CD14-positive monocyte (primary cell): ENCODE measurements around the gene RHOT2. TPM values are rescaled to one million over a fixed set of nuclear protein-coding genes. Genes with fewer than 3 reads are reported as not detected.

Experiments
- DNase-seq, 3 donors: peaks; one replicate each; pipeline ENCODE4 v3.0.0-alpha.2; 2011 to 2022
- H2AFZ ChIP-seq: 2 replicates; pipeline ENCODE4 v1.6.0; 2012; ENCODE audit warnings: mild to moderate bottlenecking, low read depth, low read length, inconsistent platforms; ENCODE audit not compliant: insufficient read depth, poor library complexity, severe bottlenecking
- H3K27ac ChIP-seq, 2 donors: 1 replicate in 1 of 2; 2 replicates in 1 of 2; pipeline ENCODE4 v1.5.1; 2012 to 2013; ENCODE audit warnings: low read length in 2 of 2, control low read depth in 1 of 2, inconsistent platforms in 1 of 2, low read depth in 1 of 2, mild to moderate bottlenecking in 1 of 2
- H3K27me3 ChIP-seq, 2 donors: one replicate each; pipeline versions ENCODE4 v1.6.0 to v1.6.1; 2011 to 2013; ENCODE audit warnings: low read length in 2 of 2; ENCODE audit not compliant: control insufficient read depth in 2 of 2, insufficient read depth in 2 of 2
- H3K36me3 ChIP-seq, 2 donors: replicated peaks in 1 of 2; 1 replicate in 1 of 2; 2 replicates in 1 of 2; pipeline versions ENCODE4 v1.5.1 to v1.6.1; 2012 to 2013; ENCODE audit warnings: low read length in 2 of 2, control low read depth in 1 of 2, inconsistent platforms in 1 of 2, mild to moderate bottlenecking in 1 of 2; ENCODE audit not compliant: insufficient read depth in 2 of 2, control insufficient read depth in 1 of 2
- H3K4me1 ChIP-seq, 2 donors: 1 replicate in 1 of 2; 2 replicates in 1 of 2; pipeline versions ENCODE4 v1.5.1 to v1.6.1; 2012 to 2013; ENCODE audit warnings: low read length in 2 of 2, control low read depth in 1 of 2, inconsistent platforms in 1 of 2, mild to moderate bottlenecking in 1 of 2, moderate library complexity in 1 of 2; ENCODE audit not compliant: insufficient read depth in 2 of 2, control insufficient read depth in 1 of 2
- H3K4me2 ChIP-seq: replicated peaks from 2 replicates; pipeline ENCODE3; 2012; ENCODE audit warnings: low read length, moderate library complexity, mild to moderate bottlenecking; ENCODE audit not compliant: poor library complexity, severe bottlenecking; ENCODE audit errors: extremely low read depth
- H3K4me3 ChIP-seq, 3 experiments: fragments of 200-600 bp in 1 of 3; sonication (generic) in 1 of 3; replicated peaks in 1 of 3; 1 replicate in 2 of 3; 2 replicates in 1 of 3; pipeline ENCODE4 v1.5.1; 2011 to 2013; ENCODE audit warnings: low read length in 3 of 3, mild to moderate bottlenecking in 3 of 3, control low read depth in 2 of 3, low read depth in 2 of 3, inconsistent platforms in 1 of 3, moderate library complexity in 1 of 3
- H3K79me2 ChIP-seq: 2 replicates; pipeline ENCODE4 v1.6.0; 2012; ENCODE audit warnings: mild to moderate bottlenecking, control low read depth, inconsistent platforms, low read length, moderate library complexity; ENCODE audit not compliant: insufficient read depth
- H3K9ac ChIP-seq: 2 replicates; pipeline ENCODE4 v1.6.0; 2017; ENCODE audit warnings: low read length, mild to moderate bottlenecking; ENCODE audit not compliant: insufficient read depth, poor library complexity, severe bottlenecking
- H3K9me3 ChIP-seq, 2 donors: replicated peaks in 1 of 2; 1 replicate in 1 of 2; 2 replicates in 1 of 2; pipeline versions ENCODE4 v1.5.1 to v1.6.1; 2012 to 2013; ENCODE audit warnings: low read length in 2 of 2, control low read depth in 1 of 2; ENCODE audit not compliant: control insufficient read depth in 1 of 2, insufficient read depth in 1 of 2
- H4K20me1 ChIP-seq: 2 replicates; pipeline ENCODE4 v1.6.0; 2012; ENCODE audit warnings: mild to moderate bottlenecking, low read length, control low read depth, moderate library complexity; ENCODE audit not compliant: insufficient read depth
- H3K27ac Mint-ChIP-seq, 7 donors: one replicate each; pipeline ENCODE4 v1.8.0; 2020; ENCODE audit warnings: mild to moderate bottlenecking in 7 of 7, mixed read lengths in 7 of 7, moderate library complexity in 6 of 7, inconsistent platforms in 2 of 7
- H3K27me3 Mint-ChIP-seq, 3 donors: one replicate each; pipeline ENCODE4 v1.8.0; 2021 to 2022; ENCODE audit warnings: low read depth in 3 of 3, mild to moderate bottlenecking in 3 of 3, mixed read lengths in 3 of 3, moderate library complexity in 3 of 3, inconsistent platforms in 1 of 3
- H3K36me3 Mint-ChIP-seq, 2 donors: one replicate each; pipeline ENCODE4 v1.8.0; 2020; ENCODE audit warnings: mixed read lengths in 2 of 2, inconsistent platforms in 1 of 2, mild to moderate bottlenecking in 1 of 2
- H3K4me1 Mint-ChIP-seq: one replicate; pipeline ENCODE4 v1.8.0; 2020; ENCODE audit warnings: mild to moderate bottlenecking, mixed read lengths
- H3K4me3 Mint-ChIP-seq, 2 donors: one replicate each; pipeline ENCODE4 v1.8.0; 2020; ENCODE audit warnings: mild to moderate bottlenecking in 2 of 2, mixed read lengths in 2 of 2, moderate library complexity in 1 of 2
- H3K9me3 Mint-ChIP-seq, 7 donors: one replicate each; pipeline ENCODE4 v1.8.0; 2020 to 2022; ENCODE audit warnings: mixed read lengths in 7 of 7, mild to moderate bottlenecking in 6 of 7, moderate library complexity in 6 of 7, inconsistent platforms in 2 of 7
- WGBS: methylation state at CpG from one replicate; pipeline ENCODE4 v1.1.5; 2013; ENCODE audit warnings: missing lambda C conversion rate; ENCODE audit not compliant: insufficient coverage; 5-methylcytosine and 5-hydroxymethylcytosine counted together
- intact Hi-C, 2 donors: fragments of 100-400 bp; cut with micrococcal nuclease; formaldehyde crosslinking; loops; one replicate each; pipeline versions ENCODE4 v1.15.0 to v1.15.1; 2023
- polyA plus RNA-seq, 3 donors: library from polyadenylated mRNA; depleted of rRNA in 1 of 3; unstranded in 2 of 3; stranded (reverse) in 1 of 3; fragments of 300-500 nt in 2 of 3; fragments of >200 nt in 1 of 3; fragmentation: Illumina TruSeq in 2 of 3; gene quantifications; 1 replicate in 2 of 3; 2 replicates in 1 of 3; pipeline ENCODE4 v1.2.3, GENCODE V29; 2012 to 2021
- TF ChIP-seq, protein P1 (sequence below): fragments of 200-600 bp; IDR thresholded peaks from one replicate; pipeline ENCODE4 v1.8.0; 2022; ENCODE audit warnings: antibody characterized with exemption, mild to moderate bottlenecking

Gene RHOT2
- polyA plus RNA-seq, 3 donors, result 25.4 to 276 (median 26.3) TPM

DNA sequence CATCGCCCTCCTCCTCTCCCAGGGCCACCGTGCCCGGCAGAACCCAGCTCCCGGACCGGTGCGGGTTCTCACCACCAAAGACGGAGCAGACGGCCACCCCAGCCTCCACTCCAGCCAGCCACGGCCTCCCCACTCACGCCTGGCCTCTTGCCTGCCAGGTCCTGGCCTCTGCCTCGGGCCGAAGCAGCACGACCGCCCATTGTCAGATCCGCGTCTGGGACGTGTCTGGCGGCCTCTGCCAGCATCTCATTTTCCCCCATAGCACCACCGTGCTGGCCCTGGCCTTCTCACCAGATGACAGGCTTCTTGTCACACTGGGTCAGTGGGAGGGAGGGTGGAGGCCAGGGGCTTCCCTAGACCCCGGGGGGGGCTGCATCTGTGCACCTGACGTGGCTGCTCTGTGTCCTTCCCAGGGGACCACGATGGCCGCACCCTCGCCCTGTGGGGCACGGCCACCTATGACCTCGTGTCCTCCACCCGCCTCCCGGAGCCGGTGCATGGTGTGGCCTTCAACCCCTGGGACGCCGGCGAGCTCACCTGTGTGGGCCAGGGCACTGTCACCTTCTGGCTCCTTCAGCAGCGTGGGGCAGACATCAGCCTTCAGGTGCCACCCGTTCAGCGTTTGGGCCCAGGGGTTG lies 6.6 kb upstream of the RHOT2 start:
- WGBS, result 58% methylated on average over 28 of the region's 35 CpGs
- Mint-ChIP-seq H3K4me1 (peaks cover 10% of the 10 kb centered on the region), H3K36me3 (peaks cover 0 to 6% of the 10 kb centered on the region in 2 donors), H3K9me3 (no peaks in the 10 kb centered on the region), H3K27me3 (peaks cover 0 to 2% (median 2%) of the 10 kb centered on the region in 3 donors), H3K4me3 (no peak overlapping the region), H3K27ac (peak overlapping the region in 1 of 7 donors; percentile 8)
- TF ChIP-seq, protein P1, sequence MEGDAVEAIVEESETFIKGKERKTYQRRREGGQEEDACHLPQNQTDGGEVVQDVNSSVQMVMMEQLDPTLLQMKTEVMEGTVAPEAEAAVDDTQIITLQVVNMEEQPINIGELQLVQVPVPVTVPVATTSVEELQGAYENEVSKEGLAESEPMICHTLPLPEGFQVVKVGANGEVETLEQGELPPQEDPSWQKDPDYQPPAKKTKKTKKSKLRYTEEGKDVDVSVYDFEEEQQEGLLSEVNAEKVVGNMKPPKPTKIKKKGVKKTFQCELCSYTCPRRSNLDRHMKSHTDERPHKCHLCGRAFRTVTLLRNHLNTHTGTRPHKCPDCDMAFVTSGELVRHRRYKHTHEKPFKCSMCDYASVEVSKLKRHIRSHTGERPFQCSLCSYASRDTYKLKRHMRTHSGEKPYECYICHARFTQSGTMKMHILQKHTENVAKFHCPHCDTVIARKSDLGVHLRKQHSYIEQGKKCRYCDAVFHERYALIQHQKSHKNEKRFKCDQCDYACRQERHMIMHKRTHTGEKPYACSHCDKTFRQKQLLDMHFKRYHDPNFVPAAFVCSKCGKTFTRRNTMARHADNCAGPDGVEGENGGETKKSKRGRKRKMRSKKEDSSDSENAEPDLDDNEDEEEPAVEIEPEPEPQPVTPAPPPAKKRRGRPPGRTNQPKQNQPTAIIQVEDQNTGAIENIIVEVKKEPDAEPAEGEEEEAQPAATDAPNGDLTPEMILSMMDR, result peak; percentile 18
- H3K4me1 ChIP-seq, result peaks cover 11 to 16% of the 10 kb centered on the region in 2 donors
- peak overlapping the region; percentile 61 for H2AFZ ChIP-seq
- no peaks in the 10 kb centered on the region for H4K20me1 ChIP-seq
- H3K9me3 ChIP-seq, result no peaks in the 10 kb centered on the region
- peak overlapping the region; percentile 29 for H3K4me2 ChIP-seq
- no peaks in the 10 kb centered on the region for H3K79me2 ChIP-seq
- H3K9ac ChIP-seq, result no peak overlapping the region
- DNase-seq, result no peak
- H3K36me3 ChIP-seq, result no peaks in the 10 kb centered on the region
- H3K27ac ChIP-seq, result no peak overlapping the region
- no peak overlapping the region for H3K4me3 ChIP-seq
- H3K27me3 ChIP-seq, result no peaks in the 10 kb centered on the region
- intact Hi-C loops, result loop anchor here (2.0 to 5.0 kb wide), 2 partner anchors 25 to 84 kb away; partner anchors contain the start of gene METTL26 (in 2 of the 2)

DNA sequence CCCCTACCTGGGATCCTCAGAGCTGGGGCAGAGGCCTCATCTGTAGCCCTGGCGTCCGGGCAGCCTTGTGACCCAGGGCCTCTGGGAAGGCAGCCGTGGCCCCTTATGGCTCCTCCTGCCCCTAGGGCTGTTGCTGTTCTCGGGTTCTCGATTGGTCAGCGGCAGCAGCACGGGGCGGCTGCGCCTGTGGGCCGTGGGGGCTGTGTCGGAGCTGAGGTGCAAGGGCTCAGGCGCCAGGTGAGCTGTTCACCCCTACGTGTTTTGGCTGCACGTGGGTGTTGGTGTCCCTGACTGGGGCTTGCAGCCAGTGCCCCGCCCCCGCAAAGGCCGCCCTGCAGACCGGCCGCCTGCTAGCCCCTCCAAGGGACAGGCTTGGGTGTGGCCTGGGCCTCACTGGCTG lies 5.8 kb upstream of the RHOT2 start:
- intact Hi-C loops, result loop anchor here in 1 of 2 donors (2.0 to 5.0 kb wide), 2 partner anchors 17 to 85 kb away; no protein-coding TSS in a partner anchor
- 96% methylated on average over 17 of the region's 19 CpGs for WGBS
- Histone ChIP-seq H3K9me3 (no peaks in the 10 kb centered on the region), H3K4me1 (peaks cover 11 to 16% of the 10 kb centered on the region in 2 donors), H3K79me2 (no peaks in the 10 kb centered on the region), H3K9ac (no peak overlapping the region), H3K4me3 (no peak overlapping the region), H3K27ac (no peak overlapping the region), H4K20me1 (no peaks in the 10 kb centered on the region), H3K27me3 (no peaks in the 10 kb centered on the region), H3K4me2 (no peak overlapping the region), H2AFZ (no peak overlapping the region), H3K36me3 (no peaks in the 10 kb centered on the region)
- DNase-seq, result no peak
- Mint-ChIP-seq H3K27ac (no peak overlapping the region), H3K4me1 (peaks cover 10% of the 10 kb centered on the region), H3K27me3 (peaks cover 0 to 2% (median 2%) of the 10 kb centered on the region in 3 donors), H3K9me3 (no peaks in the 10 kb centered on the region), H3K36me3 (peaks cover 0 to 6% of the 10 kb centered on the region in 2 donors), H3K4me3 (no peak overlapping the region)
- TF ChIP-seq, protein P1, result no peak
